Measurements from ENCODE around the gene LGALS8. TPM values are rescaled to one million over a fixed set of nuclear protein-coding genes. Genes with fewer than 3 reads are reported as not detected.

LGALS8 gene
- polyA plus RNA-seq, 3 donors, result 70.5 to 81.9 (median 73.6) TPM

- DNase-seq (ENCODE audit: low read depth in 3 of 3, low spot score in 2 of 3), result no peak
These were observed 15.2 kb upstream of the LGALS8 start for GRCh38 chr1:236508593-236509027.

GRCh38 chr1:236509203-236509602, 14.6 kb upstream of the LGALS8 start:
- no peak for DNase-seq (ENCODE audit: low read depth in 3 of 3, low spot score in 2 of 3)

GRCh38 chr1:236509647-236510401, 14.0 kb upstream of the LGALS8 start:
- no peak for DNase-seq (ENCODE audit: low read depth in 3 of 3, low spot score in 2 of 3)

- no peak for DNase-seq (ENCODE audit: low read depth in 3 of 3, low spot score in 2 of 3)
These were observed 11.9 kb upstream of the LGALS8 start for GRCh38 chr1:236511735-236512418.

GRCh38 chr1:236514703-236515442, 8.9 kb upstream of the LGALS8 start:
- no peak for DNase-seq (ENCODE audit: low read depth in 3 of 3, low spot score in 2 of 3)

- no peak for DNase-seq (ENCODE audit: low read depth in 3 of 3, low spot score in 2 of 3)
These were observed 8.3 kb upstream of the LGALS8 start for GRCh38 chr1:236515443-236515958.

GRCh38 chr1:236516929-236517704, 6.7 kb upstream of the LGALS8 start:
- DNase-seq (ENCODE audit: low read depth in 3 of 3, low spot score in 2 of 3), result no peak

- DNase-seq (ENCODE audit: low read depth in 3 of 3, low spot score in 2 of 3), result no peak
These were observed 5.5 kb upstream of the LGALS8 start for GRCh38 chr1:236518322-236518721.

- no peak for DNase-seq (ENCODE audit: low read depth in 3 of 3, low spot score in 2 of 3)
These were observed 3.3 kb upstream of the LGALS8 start for GRCh38 chr1:236520445-236521005.

- DNase-seq (ENCODE audit: low read depth in 3 of 3, low spot score in 2 of 3), result no peak
These were observed 662 bp upstream of the LGALS8 start for GRCh38 chr1:236522937-236523703.

GRCh38 chr1:236524142-236524894, 536 bp downstream of the LGALS8 start:
- peak in 1 of 3 donors; percentile 56 for DNase-seq (ENCODE audit: low read depth in 3 of 3, low spot score in 2 of 3)

GRCh38 chr1:236524895-236525184, 1.1 kb downstream of the LGALS8 start:
- no peak for DNase-seq (ENCODE audit: low read depth in 3 of 3, low spot score in 2 of 3)

- no peak for DNase-seq (ENCODE audit: low read depth in 3 of 3, low spot score in 2 of 3)
These were observed 2.3 kb downstream of the LGALS8 start for GRCh38 chr1:236526079-236526478.

GRCh38 chr1:236530286-236530685, 6.5 kb downstream of the LGALS8 start:
- DNase-seq (ENCODE audit: low read depth in 3 of 3, low spot score in 2 of 3), result no peak

GRCh38 chr1:236530959-236531358, 7.2 kb downstream of the LGALS8 start:
- DNase-seq (ENCODE audit: low read depth in 3 of 3, low spot score in 2 of 3), result no peak

GRCh38 chr1:236532850-236533249, 9.1 kb downstream of the LGALS8 start:
- DNase-seq (ENCODE audit: low read depth in 3 of 3, low spot score in 2 of 3), result no peak

- no peak for DNase-seq (ENCODE audit: low read depth in 3 of 3, low spot score in 2 of 3)
These were observed 10.4 kb downstream of the LGALS8 start for GRCh38 chr1:236534151-236534651.

GRCh38 chr1:236535190-236535589, 11.4 kb downstream of the LGALS8 start:
- no peak for DNase-seq (ENCODE audit: low read depth in 3 of 3, low spot score in 2 of 3)

Measured in right renal cortex interstitium (tissue), 3 donors.